Naive B cell (primary cell): ENCODE data around the gene CES5A. TPM values are rescaled to one million over a fixed set of nuclear protein-coding genes. Genes with fewer than 3 reads are reported as not detected.
A peak's percentile ranks its signal among the peaks of the same experiment; 100 is the strongest.

Experiments
- ATAC-seq, 2 donors: fragments of 150-1000 bp; cut with Tn5 transposase; 2 replicates each; pipeline ENCODE4 v1.10.0; 2021; ENCODE audit warnings: low read depth in 2 of 2, mild to moderate bottlenecking in 2 of 2, moderate library complexity in 2 of 2
- DNase-seq: peaks from one replicate; pipeline ENCODE4 v3.0.0; 2022
- H3K27ac Mint-ChIP-seq, 6 donors: one replicate each; pipeline ENCODE4 v1.8.0; 2020 to 2022; ENCODE audit warnings: mild to moderate bottlenecking in 6 of 6, mixed read lengths in 6 of 6, moderate library complexity in 5 of 6, inconsistent platforms in 2 of 6
- H3K27me3 Mint-ChIP-seq, 3 donors: one replicate each; pipeline ENCODE4 v1.8.0; 2021 to 2022; ENCODE audit warnings: mixed read lengths in 3 of 3, mild to moderate bottlenecking in 1 of 3
- H3K36me3 Mint-ChIP-seq, 2 donors: one replicate each; pipeline ENCODE4 v1.8.0; 2020 to 2022; ENCODE audit warnings: mixed read lengths in 2 of 2, inconsistent platforms in 1 of 2, mild to moderate bottlenecking in 1 of 2
- H3K4me1 Mint-ChIP-seq, 3 donors: one replicate each; pipeline ENCODE4 v1.8.0; 2020 to 2022; ENCODE audit warnings: mixed read lengths in 3 of 3, inconsistent platforms in 1 of 3, mild to moderate bottlenecking in 1 of 3, moderate library complexity in 1 of 3
- H3K4me3 Mint-ChIP-seq, 8 donors: one replicate each; pipeline ENCODE4 v1.8.0; 2020 to 2022; ENCODE audit warnings: mild to moderate bottlenecking in 8 of 8, mixed read lengths in 8 of 8, moderate library complexity in 8 of 8, inconsistent platforms in 2 of 8
- H3K9me3 Mint-ChIP-seq, 7 donors: one replicate each; pipeline ENCODE4 v1.8.0; 2020 to 2022; ENCODE audit warnings: mixed read lengths in 7 of 7, mild to moderate bottlenecking in 5 of 7, inconsistent platforms in 2 of 7, moderate library complexity in 1 of 7
- polyA plus RNA-seq, 6 donors: library from polyadenylated mRNA; unstranded; fragments of 300-500 nt; fragmentation: Illumina TruSeq; gene quantifications; one replicate each; pipeline ENCODE4 v1.2.3, GENCODE V29; 2021; ENCODE audit warnings: low read depth in 6 of 6

Gene CES5A
- polyA plus RNA-seq, 6 donors from 2014 or later = not detected

DNA sequence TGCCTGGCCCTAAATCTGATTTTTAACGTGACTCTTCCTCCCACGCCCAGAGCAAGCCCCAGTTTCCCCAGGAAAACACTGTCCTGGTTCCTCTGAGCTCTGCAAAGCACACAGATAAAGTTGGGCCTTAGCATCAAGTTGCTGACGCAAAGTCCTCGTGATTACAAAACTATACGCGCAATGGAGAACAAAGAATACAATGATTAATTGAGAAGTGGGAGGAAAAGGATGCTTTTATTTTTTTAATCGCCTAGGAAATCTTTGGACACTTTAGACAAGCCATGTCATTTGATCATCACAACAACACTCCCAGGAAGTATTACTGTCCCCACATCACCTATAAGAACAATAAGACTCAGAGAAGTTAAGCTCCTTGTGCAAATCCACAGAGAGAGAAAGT is 30.5 kb upstream of the CES5A start:
- H3K27ac Mint-ChIP-seq = no peak overlapping the region
- H3K27me3 Mint-ChIP-seq = peaks cover 15 to 21% (median 15%) of the 10 kb centered on the region in 3 donors
- no peak overlapping the region for H3K4me3 Mint-ChIP-seq
- no peak for DNase-seq
- no peak for ATAC-seq
- peaks cover 15 to 39% (median 20%) of the 10 kb centered on the region in 7 donors for H3K9me3 Mint-ChIP-seq
- H3K36me3 Mint-ChIP-seq = peaks cover 0 to 28% of the 10 kb centered on the region in 2 donors
- H3K4me1 Mint-ChIP-seq = no peaks in the 10 kb centered on the region

DNA sequence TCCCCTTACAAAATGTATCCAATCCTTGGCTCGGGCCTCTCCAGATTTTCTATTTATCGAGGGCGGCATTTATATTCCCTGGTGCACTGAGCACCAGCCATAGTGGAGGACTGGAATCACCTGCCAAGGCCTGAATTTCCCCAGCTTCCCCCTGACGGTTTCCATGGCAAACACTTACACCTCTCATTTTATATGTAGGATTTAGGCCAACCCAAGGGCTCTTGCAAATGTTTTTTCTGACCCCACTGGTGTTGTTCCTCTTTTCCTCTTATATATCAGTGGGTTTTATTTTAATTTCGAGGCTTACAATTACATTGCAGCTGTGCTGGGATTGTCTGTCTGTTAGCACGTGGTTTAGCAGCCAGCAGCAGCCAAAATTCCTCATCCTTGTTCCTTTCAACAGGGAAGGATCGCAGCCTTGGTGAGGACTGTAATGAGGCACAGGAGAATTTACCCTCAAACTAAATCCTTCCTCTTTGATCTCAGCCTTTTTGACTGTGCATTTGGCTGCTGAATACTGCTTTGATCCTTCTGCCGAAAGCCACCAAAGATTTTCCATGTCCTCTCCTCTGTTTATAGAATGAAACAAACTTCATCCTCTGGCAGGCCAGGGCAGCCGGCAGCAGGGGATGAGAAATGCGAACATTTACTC is 26.5 kb upstream of the CES5A start:
- Mint-ChIP-seq H3K4me3 (no peak overlapping the region), H3K27ac (no peak overlapping the region), H3K4me1 (no peaks in the 10 kb centered on the region), H3K36me3 (peaks cover 0 to 31% of the 10 kb centered on the region in 2 donors), H3K9me3 (peaks cover 18 to 41% (median 24%) of the 10 kb centered on the region in 7 donors), H3K27me3 (peaks cover 8 to 21% (median 21%) of the 10 kb centered on the region in 3 donors)
- DNase-seq (no peak), ATAC-seq (no peak)

DNA sequence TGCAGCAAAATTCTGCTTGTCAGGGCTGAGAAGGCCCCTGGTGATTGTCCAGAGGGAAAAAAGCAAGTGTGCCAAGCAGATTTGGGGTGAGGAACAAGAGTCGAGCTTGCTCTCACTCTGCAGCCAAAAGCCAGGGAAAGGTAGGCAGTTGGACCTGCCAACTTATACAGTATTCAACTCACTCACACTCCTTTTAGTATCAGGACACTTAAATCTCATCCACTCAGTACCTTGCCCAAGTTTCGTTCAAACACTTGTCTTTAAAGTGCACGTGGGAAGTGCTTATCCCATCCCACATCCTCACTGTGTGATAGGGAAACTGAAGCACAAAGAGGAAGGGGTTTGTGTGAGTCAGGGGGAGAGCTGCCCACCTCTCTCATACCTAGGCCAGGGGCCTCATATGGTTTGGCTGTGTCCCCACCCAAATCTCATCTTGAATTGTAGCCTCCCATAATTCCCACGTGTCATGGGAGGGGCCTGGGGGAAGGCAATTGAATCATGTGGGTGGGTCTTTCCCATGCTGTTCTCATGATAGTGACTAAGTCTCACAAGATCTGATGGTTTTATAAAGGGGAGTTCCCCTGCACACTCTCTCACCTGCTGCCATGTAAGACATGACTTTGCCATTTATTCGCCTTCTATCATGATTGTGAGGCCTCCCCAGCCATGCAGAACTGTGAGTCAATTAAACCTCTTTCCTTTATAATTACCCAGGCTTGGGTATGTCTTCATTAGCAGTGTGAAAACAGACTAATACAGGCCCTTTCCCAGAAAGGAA is 25.6 kb upstream of the CES5A start:
- no peaks in the 10 kb centered on the region for H3K4me1 Mint-ChIP-seq
- no peak overlapping the region for H3K27ac Mint-ChIP-seq
- H3K36me3 Mint-ChIP-seq = peaks cover 0 to 31% of the 10 kb centered on the region in 2 donors
- H3K27me3 Mint-ChIP-seq = peaks cover 8 to 21% (median 13%) of the 10 kb centered on the region in 3 donors
- H3K9me3 Mint-ChIP-seq = peaks cover 18 to 48% (median 24%) of the 10 kb centered on the region in 7 donors
- ATAC-seq (no peak), DNase-seq (no peak)
- no peak overlapping the region for H3K4me3 Mint-ChIP-seq

DNA sequence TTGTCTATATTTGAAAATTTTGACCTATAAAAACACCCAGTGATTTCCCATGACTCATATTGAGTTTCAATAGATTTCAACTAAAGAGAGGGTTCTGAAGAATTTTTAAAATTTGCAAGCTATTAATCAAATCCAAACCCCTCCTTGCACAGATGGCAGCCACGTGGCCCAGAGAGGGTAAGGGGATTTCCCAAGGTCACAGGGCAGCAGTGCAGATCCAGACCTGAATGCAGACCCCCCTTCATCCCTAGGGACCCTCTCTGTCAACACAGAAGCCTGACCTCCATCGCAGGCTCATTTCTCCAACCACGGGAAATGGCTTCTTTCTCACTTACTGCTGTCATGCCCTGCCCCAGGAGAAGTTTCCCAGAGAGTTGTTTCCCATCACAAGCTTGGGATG is 24.7 kb upstream of the CES5A start:
- H3K4me1 Mint-ChIP-seq = no peaks in the 10 kb centered on the region
- H3K4me3 Mint-ChIP-seq = no peak overlapping the region
- H3K9me3 Mint-ChIP-seq = peaks cover 18 to 50% (median 29%) of the 10 kb centered on the region in 7 donors
- H3K27ac Mint-ChIP-seq = no peak overlapping the region
- DNase-seq (no peak), ATAC-seq (no peak)
- H3K27me3 Mint-ChIP-seq = peaks cover 8 to 17% (median 11%) of the 10 kb centered on the region in 3 donors
- peaks cover 0 to 31% of the 10 kb centered on the region in 2 donors for H3K36me3 Mint-ChIP-seq

DNA sequence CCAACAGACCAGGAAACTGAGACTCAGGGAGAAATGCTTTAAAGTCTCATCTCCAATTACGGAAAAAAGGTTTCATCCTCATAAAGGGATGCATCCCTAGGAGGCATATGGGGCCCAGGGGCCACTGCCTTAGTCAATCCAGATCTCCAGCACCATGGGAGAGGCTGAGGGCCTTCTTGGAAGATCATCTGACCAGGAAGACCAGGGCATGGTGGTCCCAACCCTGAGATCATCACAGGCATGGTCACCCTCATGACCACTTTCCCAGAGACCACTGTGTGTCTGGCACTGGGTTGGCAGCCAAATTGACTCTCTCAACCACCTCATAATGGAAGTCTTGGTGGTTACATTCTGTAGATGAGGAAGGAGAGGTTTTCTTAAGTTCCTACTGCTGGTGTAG is 23.4 kb upstream of the CES5A start:
- ATAC-seq = no peak
- H3K36me3 Mint-ChIP-seq = peaks cover 0 to 20% of the 10 kb centered on the region in 2 donors
- DNase-seq = no peak
- H3K27me3 Mint-ChIP-seq = peaks cover 7 to 17% (median 8%) of the 10 kb centered on the region in 3 donors
- H3K9me3 Mint-ChIP-seq = peaks cover 11 to 40% (median 21%) of the 10 kb centered on the region in 7 donors
- no peak overlapping the region for H3K27ac Mint-ChIP-seq
- no peaks in the 10 kb centered on the region for H3K4me1 Mint-ChIP-seq
- no peak overlapping the region for H3K4me3 Mint-ChIP-seq

DNA sequence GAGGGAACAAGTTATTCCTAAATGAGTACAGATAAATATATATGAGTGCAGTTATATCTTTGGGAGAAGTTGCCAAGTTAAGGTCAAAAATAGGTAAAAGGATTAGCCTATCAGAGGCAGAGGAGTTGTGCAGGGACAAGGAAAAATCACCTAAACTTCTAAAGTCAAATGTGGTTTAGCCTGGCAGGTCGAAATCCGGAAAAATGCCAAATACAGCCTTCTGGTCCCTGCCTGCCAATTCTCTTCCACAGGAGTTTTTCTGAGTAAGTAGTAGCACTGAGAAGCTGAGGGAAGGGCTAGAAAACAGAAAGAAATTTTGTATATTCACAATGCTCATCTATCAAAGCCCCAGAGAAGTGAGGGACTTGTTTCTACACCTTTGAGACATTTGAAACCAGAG is 17.6 kb upstream of the CES5A start:
- Mint-ChIP-seq H3K36me3 (peaks cover 7 to 22% of the 10 kb centered on the region in 2 donors), H3K9me3 (peaks cover 14 to 68% (median 38%) of the 10 kb centered on the region in 7 donors), H3K27me3 (peaks cover 0 to 4% (median 0%) of the 10 kb centered on the region in 3 donors), H3K4me3 (no peak overlapping the region), H3K4me1 (no peaks in the 10 kb centered on the region), H3K27ac (no peak overlapping the region)
- ATAC-seq (no peak), DNase-seq (no peak)

DNA sequence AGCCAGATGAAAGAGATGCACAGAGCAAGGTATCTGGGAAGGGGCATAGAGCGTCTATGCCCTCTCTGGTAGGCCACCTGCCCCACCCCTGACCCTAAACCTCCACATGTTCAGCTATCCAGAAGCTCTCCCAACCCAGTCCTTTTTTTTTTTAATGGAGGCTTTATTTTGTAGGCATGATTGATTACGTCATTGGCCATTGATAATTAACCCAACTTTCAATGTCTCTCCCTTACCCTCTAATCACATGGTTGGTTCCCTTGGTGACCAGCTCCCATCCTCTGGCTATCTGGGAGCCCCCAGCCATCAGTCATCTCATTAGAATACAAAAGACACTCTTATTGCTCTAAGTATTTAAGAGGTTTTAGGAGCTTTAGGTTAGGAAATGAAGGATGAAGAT is 14.3 kb upstream of the CES5A start:
- DNase-seq = no peak
- Mint-ChIP-seq H3K4me1 (no peaks in the 10 kb centered on the region), H3K27ac (no peak overlapping the region), H3K36me3 (peaks cover 7 to 15% of the 10 kb centered on the region in 2 donors), H3K9me3 (peaks cover 15 to 48% (median 28%) of the 10 kb centered on the region in 7 donors), H3K27me3 (peaks cover 0 to 12% (median 10%) of the 10 kb centered on the region in 3 donors), H3K4me3 (no peak overlapping the region)
- no peak for ATAC-seq

DNA sequence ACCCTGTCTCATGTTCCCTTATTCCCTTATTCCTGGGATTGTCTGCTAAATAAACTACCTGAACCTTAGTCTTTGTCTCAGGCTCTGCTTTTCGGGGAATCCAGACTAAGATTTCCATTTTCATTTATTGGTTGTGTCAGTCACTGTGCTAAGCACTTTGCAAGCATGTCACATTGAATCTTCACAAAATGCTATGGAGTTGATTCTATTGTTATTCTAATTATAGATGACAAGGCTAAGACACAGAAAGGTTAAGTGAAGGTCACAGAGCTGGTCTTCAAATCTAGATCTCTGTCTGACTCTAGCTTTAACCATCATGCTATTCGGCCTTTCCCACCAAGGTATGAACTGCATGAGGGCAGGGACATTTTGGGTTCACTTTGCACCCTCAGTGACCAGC is 13.4 kb upstream of the CES5A start:
- Mint-ChIP-seq H3K9me3 (peaks cover 15 to 44% (median 27%) of the 10 kb centered on the region in 7 donors), H3K27ac (no peak overlapping the region), H3K4me3 (no peak overlapping the region), H3K4me1 (no peaks in the 10 kb centered on the region), H3K27me3 (peaks cover 0 to 12% (median 10%) of the 10 kb centered on the region in 3 donors), H3K36me3 (peaks cover 7 to 14% of the 10 kb centered on the region in 2 donors)
- no peak for DNase-seq
- ATAC-seq = no peak

DNA sequence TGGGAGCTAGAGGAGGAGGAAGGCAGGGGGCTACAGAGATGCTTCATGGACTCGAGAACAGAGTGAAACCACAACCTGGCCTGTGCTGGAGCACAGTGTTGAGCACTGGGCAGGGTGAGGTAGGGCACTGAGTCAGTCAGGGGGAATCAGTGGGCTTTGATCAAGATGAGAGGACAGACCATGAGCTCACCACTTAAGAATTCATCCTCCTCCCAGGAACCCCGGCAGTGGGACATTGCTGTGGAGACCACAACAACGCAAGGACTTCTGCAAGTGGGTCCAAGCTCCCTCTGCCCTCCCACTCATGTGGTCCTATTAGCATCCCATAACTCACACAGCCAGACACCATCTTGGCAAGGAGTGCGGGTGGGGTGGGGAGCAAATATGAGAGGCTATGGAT is 1.7 kb upstream of the CES5A start:
- Mint-ChIP-seq H3K27ac (no peak overlapping the region), H3K36me3 (no peaks in the 10 kb centered on the region), H3K9me3 (peaks cover 0 to 11% (median 0%) of the 10 kb centered on the region in 7 donors), H3K27me3 (peaks cover 8 to 20% (median 9%) of the 10 kb centered on the region in 3 donors), H3K4me1 (no peaks in the 10 kb centered on the region), H3K4me3 (no peak overlapping the region)
- ATAC-seq (no peak), DNase-seq (no peak)

DNA sequence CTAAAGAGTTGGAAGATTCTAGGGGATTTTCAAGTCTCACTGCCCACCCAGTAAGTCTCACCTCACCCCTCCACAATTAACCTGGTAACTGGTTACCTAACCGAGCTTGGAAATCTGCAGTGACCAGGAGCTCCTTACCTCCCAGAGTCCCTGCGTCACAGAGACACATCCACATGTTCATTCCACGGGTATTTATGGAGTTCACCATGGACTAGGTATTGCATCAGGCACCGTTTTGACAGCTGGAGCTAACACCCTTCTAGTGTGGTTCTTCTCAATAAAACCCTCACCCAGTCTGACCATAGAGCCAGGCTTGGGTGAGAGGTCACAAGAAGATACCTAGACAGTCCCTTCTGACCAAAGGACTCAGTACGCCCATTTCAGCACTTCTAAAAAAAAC is 2.1 kb downstream of the CES5A start:
- ATAC-seq = no peak
- DNase-seq = no peak
- H3K4me1 Mint-ChIP-seq = no peaks in the 10 kb centered on the region
- H3K36me3 Mint-ChIP-seq = no peaks in the 10 kb centered on the region
- H3K4me3 Mint-ChIP-seq = no peak overlapping the region
- peaks cover 0 to 3% (median 0%) of the 10 kb centered on the region in 7 donors for H3K9me3 Mint-ChIP-seq
- peaks cover 0 to 30% (median 25%) of the 10 kb centered on the region in 3 donors for H3K27me3 Mint-ChIP-seq
- H3K27ac Mint-ChIP-seq = no peak overlapping the region

DNA sequence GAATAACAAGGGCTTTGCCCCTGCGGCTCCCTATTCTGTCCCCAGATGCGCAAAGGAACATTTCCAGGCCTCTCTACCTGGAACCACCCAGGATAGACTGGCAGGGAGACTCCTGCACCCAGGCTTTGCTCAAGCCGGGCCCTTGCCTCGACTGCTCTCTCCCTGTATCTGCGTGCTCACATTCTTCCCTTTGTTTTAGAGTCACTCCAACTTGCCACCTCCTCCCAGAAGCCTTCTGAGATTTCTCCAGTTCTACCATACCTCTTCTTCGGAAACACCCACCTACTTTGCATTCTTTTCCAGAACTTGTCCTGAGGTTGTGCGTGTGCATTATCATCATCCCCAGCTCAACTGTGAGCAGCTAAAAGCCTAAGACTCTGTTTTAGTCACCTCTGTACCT is 3.0 kb downstream of the CES5A start:
- no peaks in the 10 kb centered on the region for H3K4me1 Mint-ChIP-seq
- peaks cover 0 to 3% (median 0%) of the 10 kb centered on the region in 7 donors for H3K9me3 Mint-ChIP-seq
- no peaks in the 10 kb centered on the region for H3K36me3 Mint-ChIP-seq
- peak overlapping the region in 1 of 6 donors; percentile 19 for H3K27ac Mint-ChIP-seq
- no peak for DNase-seq
- peaks cover 5 to 30% (median 27%) of the 10 kb centered on the region in 3 donors for H3K27me3 Mint-ChIP-seq
- no peak for ATAC-seq
- H3K4me3 Mint-ChIP-seq = no peak overlapping the region

DNA sequence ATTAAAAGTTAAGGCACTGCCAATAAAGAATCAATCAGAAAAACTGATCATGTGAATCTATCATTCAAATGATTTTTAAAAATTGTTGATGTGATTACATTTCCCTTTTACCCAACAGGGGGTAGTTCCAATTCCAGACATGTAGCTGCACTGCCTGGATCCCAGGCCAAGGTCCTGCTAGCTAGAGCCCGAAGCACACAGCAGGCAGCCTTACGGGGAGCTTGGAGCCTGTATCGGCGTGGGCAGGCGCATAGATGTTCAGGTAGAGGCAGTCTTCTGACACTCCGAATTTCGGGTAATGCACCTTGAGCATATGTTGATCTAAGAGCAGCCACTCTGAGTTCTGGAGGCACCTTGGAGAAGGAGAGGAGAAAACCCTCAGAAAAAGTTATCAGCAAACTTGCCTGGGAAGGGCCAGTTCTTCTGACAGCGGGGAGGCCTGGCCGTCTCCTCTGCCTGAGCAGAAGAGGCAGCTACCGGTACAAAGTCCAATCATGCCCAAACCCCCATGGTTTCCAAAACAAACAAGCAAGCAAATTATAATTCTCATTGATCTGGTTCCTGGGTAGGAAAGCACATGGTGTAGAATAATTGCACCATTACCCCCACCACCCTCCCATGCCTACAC is 3.6 kb downstream of the CES5A start:
- no peak overlapping the region for H3K27ac Mint-ChIP-seq
- no peaks in the 10 kb centered on the region for H3K36me3 Mint-ChIP-seq
- peaks cover 0 to 3% (median 0%) of the 10 kb centered on the region in 7 donors for H3K9me3 Mint-ChIP-seq
- peaks cover 6 to 30% (median 23%) of the 10 kb centered on the region in 3 donors for H3K27me3 Mint-ChIP-seq
- DNase-seq = no peak
- ATAC-seq = no peak
- H3K4me1 Mint-ChIP-seq = no peaks in the 10 kb centered on the region
- no peak overlapping the region for H3K4me3 Mint-ChIP-seq

DNA sequence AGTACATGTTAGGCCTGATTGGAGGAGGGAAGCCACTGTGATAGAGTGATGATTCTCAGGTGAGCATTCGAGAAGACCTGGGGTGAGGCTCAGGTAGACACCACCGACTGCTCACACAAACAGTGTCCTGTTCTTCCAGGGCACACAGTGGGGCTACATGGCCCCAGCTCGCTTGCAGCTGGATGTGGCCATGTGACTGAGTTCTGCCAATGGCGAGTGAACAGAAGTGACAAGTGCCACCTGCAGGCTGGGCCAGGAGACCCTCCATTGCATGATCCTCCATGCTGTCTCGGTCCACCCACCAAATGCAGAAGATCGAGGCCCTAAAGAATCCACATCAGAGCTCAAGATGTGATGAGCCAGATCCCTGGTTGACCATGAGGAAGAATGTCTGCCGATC is 6.2 kb downstream of the CES5A start:
- no peak overlapping the region for H3K4me3 Mint-ChIP-seq
- ATAC-seq = no peak
- peaks cover 0 to 3% (median 0%) of the 10 kb centered on the region in 7 donors for H3K9me3 Mint-ChIP-seq
- H3K27me3 Mint-ChIP-seq = peaks cover 11 to 21% (median 18%) of the 10 kb centered on the region in 3 donors
- no peaks in the 10 kb centered on the region for H3K4me1 Mint-ChIP-seq
- no peak overlapping the region for H3K27ac Mint-ChIP-seq
- DNase-seq = no peak
- no peaks in the 10 kb centered on the region for H3K36me3 Mint-ChIP-seq
